ENCODE data around the gene C10orf90.

C10orf90 gene

DNA sequence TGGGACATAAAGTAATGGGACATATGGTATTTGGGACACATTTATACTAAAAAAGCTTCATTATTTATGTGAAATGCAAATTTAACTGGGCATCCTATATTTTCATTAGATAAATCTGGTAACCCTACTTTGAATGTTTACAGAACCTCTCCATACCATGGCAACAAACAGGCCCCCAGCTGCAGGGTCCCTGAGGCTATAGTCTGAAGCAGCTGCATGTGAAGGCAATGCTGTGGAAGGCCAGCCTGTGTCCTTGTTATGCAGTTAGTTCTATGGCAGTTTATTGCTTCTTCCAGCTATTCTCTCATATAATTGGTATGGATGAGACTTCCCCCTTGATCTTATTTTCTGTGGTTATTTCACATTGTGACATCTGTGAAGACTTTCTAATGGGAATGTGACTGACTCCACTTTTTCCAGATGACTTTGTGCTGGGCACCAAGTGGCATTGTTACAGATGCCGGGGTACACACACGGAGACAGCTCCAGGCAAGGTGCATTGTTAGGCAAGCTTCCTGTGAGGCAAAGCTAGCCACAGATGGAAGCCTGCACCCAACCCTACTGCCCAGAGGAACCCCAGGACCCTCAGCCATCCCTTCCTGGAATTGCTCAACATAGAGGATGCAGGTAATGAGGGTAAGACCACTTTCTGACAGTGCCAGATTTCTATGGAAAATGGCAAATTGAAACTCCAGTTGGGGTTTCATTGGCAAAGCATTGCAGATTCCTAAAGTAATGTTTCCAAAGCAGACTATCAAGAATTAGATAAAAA lies 232.7 kb downstream of the C10orf90 start:
- Histone ChIP-seq H3K4me1 (ENCODE audit: insufficient read depth, poor library complexity, severe bottlenecking) (peaks cover 10% of the 10 kb centered on the region), H3K27ac (ENCODE audit: poor library complexity, severe bottlenecking) (no peak overlapping the region), H3K27me3 (ENCODE audit: insufficient read depth, poor library complexity, severe bottlenecking) (peaks cover 2% of the 10 kb centered on the region), H3K9me3 (ENCODE audit: severe bottlenecking) (no peaks in the 10 kb centered on the region), H3K36me3 (ENCODE audit: low read depth) (no peaks in the 10 kb centered on the region), H3K4me3 (ENCODE audit: severe bottlenecking) (no peak overlapping the region)
- TF ChIP-seq, protein P1, sequence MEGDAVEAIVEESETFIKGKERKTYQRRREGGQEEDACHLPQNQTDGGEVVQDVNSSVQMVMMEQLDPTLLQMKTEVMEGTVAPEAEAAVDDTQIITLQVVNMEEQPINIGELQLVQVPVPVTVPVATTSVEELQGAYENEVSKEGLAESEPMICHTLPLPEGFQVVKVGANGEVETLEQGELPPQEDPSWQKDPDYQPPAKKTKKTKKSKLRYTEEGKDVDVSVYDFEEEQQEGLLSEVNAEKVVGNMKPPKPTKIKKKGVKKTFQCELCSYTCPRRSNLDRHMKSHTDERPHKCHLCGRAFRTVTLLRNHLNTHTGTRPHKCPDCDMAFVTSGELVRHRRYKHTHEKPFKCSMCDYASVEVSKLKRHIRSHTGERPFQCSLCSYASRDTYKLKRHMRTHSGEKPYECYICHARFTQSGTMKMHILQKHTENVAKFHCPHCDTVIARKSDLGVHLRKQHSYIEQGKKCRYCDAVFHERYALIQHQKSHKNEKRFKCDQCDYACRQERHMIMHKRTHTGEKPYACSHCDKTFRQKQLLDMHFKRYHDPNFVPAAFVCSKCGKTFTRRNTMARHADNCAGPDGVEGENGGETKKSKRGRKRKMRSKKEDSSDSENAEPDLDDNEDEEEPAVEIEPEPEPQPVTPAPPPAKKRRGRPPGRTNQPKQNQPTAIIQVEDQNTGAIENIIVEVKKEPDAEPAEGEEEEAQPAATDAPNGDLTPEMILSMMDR (IDR thresholded peaks at IDR 0.05; ENCODE audit: poor library complexity, severe bottlenecking), result no peak
- DNase-seq (ENCODE audit: low spot score), result no peak
- ATAC-seq (ENCODE audit: low read depth), result no peak

GRCh38 chr10:126434235-126434634 lies 236.3 kb downstream of the C10orf90 start:
- H3K27me3 ChIP-seq (ENCODE audit: insufficient read depth, poor library complexity, severe bottlenecking), result no peaks in the 10 kb centered on the region
- no peaks in the 10 kb centered on the region for H3K36me3 ChIP-seq (ENCODE audit: low read depth)
- TF ChIP-seq, protein P1 (IDR thresholded peaks at IDR 0.05; ENCODE audit: poor library complexity, severe bottlenecking), result no peak
- H3K27ac ChIP-seq (ENCODE audit: poor library complexity, severe bottlenecking), result no peak overlapping the region
- no peak for DNase-seq (ENCODE audit: low spot score)
- ATAC-seq (ENCODE audit: low read depth), result no peak
- H3K4me1 ChIP-seq (ENCODE audit: insufficient read depth, poor library complexity, severe bottlenecking), result peaks cover 10% of the 10 kb centered on the region
- no peak overlapping the region for H3K4me3 ChIP-seq (ENCODE audit: severe bottlenecking)
- H3K9me3 ChIP-seq (ENCODE audit: severe bottlenecking), result no peaks in the 10 kb centered on the region

- Histone ChIP-seq H3K36me3 (ENCODE audit: low read depth) (no peaks in the 10 kb centered on the region), H3K9me3 (ENCODE audit: severe bottlenecking) (no peaks in the 10 kb centered on the region), H3K4me3 (ENCODE audit: severe bottlenecking) (no peak overlapping the region), H3K4me1 (ENCODE audit: insufficient read depth, poor library complexity, severe bottlenecking) (peaks cover 10% of the 10 kb centered on the region), H3K27ac (ENCODE audit: poor library complexity, severe bottlenecking) (no peak overlapping the region), H3K27me3 (ENCODE audit: insufficient read depth, poor library complexity, severe bottlenecking) (no peaks in the 10 kb centered on the region)
- DNase-seq (ENCODE audit: low spot score) (no peak), ATAC-seq (ENCODE audit: low read depth) (peak; percentile 94)
- TF ChIP-seq, protein P1 (IDR thresholded peaks at IDR 0.05; ENCODE audit: poor library complexity, severe bottlenecking), result no peak
Observed at GRCh38 chr10:126433351-126433750, 237.1 kb downstream of the C10orf90 start.

- ATAC-seq (ENCODE audit: low read depth) (no peak), DNase-seq (ENCODE audit: low spot score) (no peak)
- H3K4me3 ChIP-seq (ENCODE audit: severe bottlenecking), result no peak overlapping the region
- H3K27ac ChIP-seq (ENCODE audit: poor library complexity, severe bottlenecking), result no peak overlapping the region
- TF ChIP-seq, protein P1 (IDR thresholded peaks at IDR 0.05; ENCODE audit: poor library complexity, severe bottlenecking), result no peak
- no peaks in the 10 kb centered on the region for H3K9me3 ChIP-seq (ENCODE audit: severe bottlenecking)
- H3K27me3 ChIP-seq (ENCODE audit: insufficient read depth, poor library complexity, severe bottlenecking), result no peaks in the 10 kb centered on the region
- H3K4me1 ChIP-seq (ENCODE audit: insufficient read depth, poor library complexity, severe bottlenecking), result peaks cover 10% of the 10 kb centered on the region
- H3K36me3 ChIP-seq (ENCODE audit: low read depth), result no peaks in the 10 kb centered on the region
Observed at GRCh38 chr10:126432507-126432906, 238.0 kb downstream of the C10orf90 start.

DNA sequence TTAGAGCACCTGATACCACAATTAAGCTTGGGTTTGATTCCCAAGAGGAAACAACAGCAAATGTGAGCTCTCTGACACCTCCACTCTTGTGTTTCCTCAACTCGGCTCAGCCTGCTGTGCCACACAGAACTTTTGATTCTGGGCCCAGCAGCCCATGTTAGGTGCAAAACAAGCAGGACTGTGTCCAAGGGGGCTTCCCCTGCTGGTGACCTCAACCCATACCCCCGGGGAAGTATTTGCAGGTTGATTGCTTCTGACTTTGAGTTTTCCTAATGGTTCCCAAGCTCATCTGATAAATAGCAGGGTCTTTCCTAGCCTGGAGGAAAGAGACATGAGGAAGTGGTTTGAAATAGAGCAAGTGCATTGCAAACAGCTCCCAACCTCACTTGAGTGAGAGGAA lies 238.7 kb downstream of the C10orf90 start:
- H3K36me3 ChIP-seq (ENCODE audit: low read depth), result no peaks in the 10 kb centered on the region
- no peaks in the 10 kb centered on the region for H3K27me3 ChIP-seq (ENCODE audit: insufficient read depth, poor library complexity, severe bottlenecking)
- no peak overlapping the region for H3K4me3 ChIP-seq (ENCODE audit: severe bottlenecking)
- H3K4me1 ChIP-seq (ENCODE audit: insufficient read depth, poor library complexity, severe bottlenecking), result peaks cover 10% of the 10 kb centered on the region
- TF ChIP-seq, protein P1 (IDR thresholded peaks at IDR 0.05; ENCODE audit: poor library complexity, severe bottlenecking), result no peak
- no peak for DNase-seq (ENCODE audit: low spot score)
- ATAC-seq (ENCODE audit: low read depth), result no peak
- H3K27ac ChIP-seq (ENCODE audit: poor library complexity, severe bottlenecking), result no peak overlapping the region
- no peaks in the 10 kb centered on the region for H3K9me3 ChIP-seq (ENCODE audit: severe bottlenecking)

Measured in RWPE2 (cell line).